ENCODE results near the gene RPUSD1.

DNA sequence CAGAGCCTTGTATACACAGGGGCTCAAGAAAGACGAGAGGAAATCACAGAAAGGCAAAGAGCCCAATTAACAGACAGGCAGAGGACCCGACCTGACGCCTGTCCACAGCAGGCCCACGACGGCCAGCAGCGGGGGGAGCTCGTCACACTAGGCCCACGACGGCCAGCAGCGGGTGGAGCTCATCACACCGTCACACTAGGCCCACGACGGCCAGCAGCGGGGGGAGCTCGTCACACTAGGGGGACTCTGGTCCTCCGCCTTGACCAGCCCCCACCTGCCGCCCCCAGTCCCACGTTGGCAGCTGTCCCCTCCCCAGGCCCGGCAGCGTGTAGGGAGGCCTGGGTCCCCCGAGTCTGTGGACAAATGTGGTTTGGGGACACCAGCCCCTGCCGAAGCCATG lies 36.0 kb upstream of the RPUSD1 start:
- TF ChIP-seq CTCF (IDR thresholded peaks at IDR 0.05) (no peak), TAF1 (IDR thresholded peaks at IDR 0.05; ENCODE audit: borderline replicate concordance, low read depth, low read length) (no peak), YY1 (IDR thresholded peaks at IDR 0.05; ENCODE audit: low read depth) (no peak), TCF12 (IDR thresholded peaks at IDR 0.05) (no peak), SMC3 (IDR thresholded peaks at IDR 0.05; ENCODE audit: low read depth, low read length) (no peak), EZH2phosphoT487 (IDR thresholded peaks at IDR 0.05; ENCODE audit: borderline replicate concordance, low read depth) (no peak), FOXJ3 (CRISPR knock-in tag; IDR thresholded peaks at IDR 0.05) (no peak)
